Measurements from ENCODE around the gene EFHB. TPM values are rescaled to one million over a fixed set of nuclear protein-coding genes. Genes with fewer than 3 reads are reported as not detected.

Gene EFHB
- total RNA-seq, 1 experiment from 2014 or later: 1.9 TPM

DNA sequence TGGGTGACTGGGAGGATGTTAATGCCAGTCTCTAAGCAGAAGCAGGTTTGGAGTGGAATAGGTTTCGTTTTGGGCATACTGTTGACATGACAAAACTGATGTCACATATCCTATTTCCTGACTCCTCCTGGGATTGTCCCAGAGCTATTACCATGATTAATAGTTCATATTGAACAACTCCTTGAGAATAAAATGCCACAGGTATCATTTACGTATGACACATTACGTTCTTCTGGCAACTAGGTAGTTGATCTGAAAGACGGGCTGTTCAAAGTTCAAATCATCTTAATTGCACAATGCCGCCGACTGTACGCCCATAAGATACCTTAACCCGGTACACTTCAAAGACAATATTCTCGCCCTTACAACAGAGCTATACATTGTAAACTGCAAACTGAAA lies 11.5 kb upstream of the EFHB start:
- Mint-ChIP-seq H3K4me1 (peaks cover 28 to 31% of the 10 kb centered on the region in 2 experiments), H3K4me3 (peak overlapping the region; percentile 99), H3K27ac (peak overlapping the region in 1 of 3 experiments; percentile 100; a peak in 2 of 7 replicates), H3K36me3 (ENCODE audit: insufficient read depth in 1 of 3, low read depth in 3 of 3) (peaks cover 0 to 16% (median 10%) of the 10 kb centered on the region in 3 experiments; a peak in 6 of 7 replicates), H3K27me3 (ENCODE audit: low read depth) (peaks cover 3% of the 10 kb centered on the region; the same call in 1 of the 2 replicates), H3K9me3 (peaks cover 5% of the 10 kb centered on the region in 2 experiments; a peak in 3 of 5 replicates)
- DNase-seq: no peak
- Histone ChIP-seq H2BK12ac (ENCODE audit: insufficient read length, low read depth, low read length) (no peak overlapping the region), H3K56ac (ENCODE audit: insufficient read length, low read depth, low read length) (no peak overlapping the region), H3K79me2 (ENCODE audit: insufficient read depth, low read length) (peaks cover 20% of the 10 kb centered on the region; the same call in 1 of the 2 replicates), H4K8ac (replicated peaks; ENCODE audit: insufficient read length, low read depth, low read length) (no peak overlapping the region), H3K27ac (ENCODE audit: insufficient read length, low read depth, low read length) (no peak overlapping the region), H2BK15ac (ENCODE audit: low read depth, low read length) (no peak overlapping the region), H3K4me2 (ENCODE audit: insufficient read depth, insufficient read length, low read length) (peak overlapping the region; percentile 68), H4K20me1 (ENCODE audit: control insufficient read depth, insufficient read depth, insufficient read length) (peaks cover 5% of the 10 kb centered on the region), H2BK120ac (ENCODE audit: low read depth, low read length, poor library complexity, severe bottlenecking) (no peak overlapping the region), H3K4ac (ENCODE audit: low read depth, low read length) (no peak overlapping the region), H3K18ac (ENCODE audit: insufficient read length, low read depth, low read length) (no peak overlapping the region), H3K9me3 (ENCODE audit: control insufficient read depth, low read depth, low read length) (no peaks in the 10 kb centered on the region), H2AK5ac (ENCODE audit: insufficient read length, low read length) (no peak overlapping the region), H4K91ac (ENCODE audit: insufficient read length, low read depth, low read length) (no peak overlapping the region), H3K23me2 (ENCODE audit: insufficient read length, low read depth, low read length, poor library complexity, severe bottlenecking) (peaks cover 4% of the 10 kb centered on the region), H3K79me1 (ENCODE audit: insufficient read depth, low read depth, low read length, poor library complexity, severe bottlenecking) (no peaks in the 10 kb centered on the region), H4K5ac (ENCODE audit: insufficient read length, low read depth, low read length) (no peak overlapping the region), H3K27me3 (ENCODE audit: insufficient read depth, low read length) (no peaks in the 10 kb centered on the region), H3K4me1 (ENCODE audit: insufficient read depth, low read length) (no peaks in the 10 kb centered on the region), H2BK5ac (ENCODE audit: insufficient read length, low read length) (no peak overlapping the region), H3K9ac (ENCODE audit: extremely low read depth, insufficient read length, low read length) (no peak overlapping the region), H2AFZ (ENCODE audit: low read length) (no peak overlapping the region), H3T11ph (ENCODE audit: low read length) (no peak overlapping the region), H3K14ac (ENCODE audit: insufficient read depth, low read length) (no peak overlapping the region), H3K23ac (ENCODE audit: insufficient read length, low read depth, low read length) (no peak overlapping the region), H2BK20ac (ENCODE audit: low read depth, low read length, poor library complexity, severe bottlenecking) (no peak overlapping the region)
- TF ChIP-seq, protein P1, sequence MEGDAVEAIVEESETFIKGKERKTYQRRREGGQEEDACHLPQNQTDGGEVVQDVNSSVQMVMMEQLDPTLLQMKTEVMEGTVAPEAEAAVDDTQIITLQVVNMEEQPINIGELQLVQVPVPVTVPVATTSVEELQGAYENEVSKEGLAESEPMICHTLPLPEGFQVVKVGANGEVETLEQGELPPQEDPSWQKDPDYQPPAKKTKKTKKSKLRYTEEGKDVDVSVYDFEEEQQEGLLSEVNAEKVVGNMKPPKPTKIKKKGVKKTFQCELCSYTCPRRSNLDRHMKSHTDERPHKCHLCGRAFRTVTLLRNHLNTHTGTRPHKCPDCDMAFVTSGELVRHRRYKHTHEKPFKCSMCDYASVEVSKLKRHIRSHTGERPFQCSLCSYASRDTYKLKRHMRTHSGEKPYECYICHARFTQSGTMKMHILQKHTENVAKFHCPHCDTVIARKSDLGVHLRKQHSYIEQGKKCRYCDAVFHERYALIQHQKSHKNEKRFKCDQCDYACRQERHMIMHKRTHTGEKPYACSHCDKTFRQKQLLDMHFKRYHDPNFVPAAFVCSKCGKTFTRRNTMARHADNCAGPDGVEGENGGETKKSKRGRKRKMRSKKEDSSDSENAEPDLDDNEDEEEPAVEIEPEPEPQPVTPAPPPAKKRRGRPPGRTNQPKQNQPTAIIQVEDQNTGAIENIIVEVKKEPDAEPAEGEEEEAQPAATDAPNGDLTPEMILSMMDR (conservative IDR thresholded peaks at IDR 0.05): no peak
- WGBS (ENCODE audit: extremely low coverage, insufficient read length, low lambda C conversion rate): no CpG with 5 or more reads among the region's 9 CpGs
